ENCODE data around the gene CACNA1I. TPM values are rescaled to one million over a fixed set of nuclear protein-coding genes. Genes with fewer than 3 reads are reported as not detected.

CACNA1I gene
- total and polyA plus RNA-seq, 2 donors (not counting 1 experiment from before 2014, with no cell fraction given): under 0.01 to 0.01 TPM

DNA sequence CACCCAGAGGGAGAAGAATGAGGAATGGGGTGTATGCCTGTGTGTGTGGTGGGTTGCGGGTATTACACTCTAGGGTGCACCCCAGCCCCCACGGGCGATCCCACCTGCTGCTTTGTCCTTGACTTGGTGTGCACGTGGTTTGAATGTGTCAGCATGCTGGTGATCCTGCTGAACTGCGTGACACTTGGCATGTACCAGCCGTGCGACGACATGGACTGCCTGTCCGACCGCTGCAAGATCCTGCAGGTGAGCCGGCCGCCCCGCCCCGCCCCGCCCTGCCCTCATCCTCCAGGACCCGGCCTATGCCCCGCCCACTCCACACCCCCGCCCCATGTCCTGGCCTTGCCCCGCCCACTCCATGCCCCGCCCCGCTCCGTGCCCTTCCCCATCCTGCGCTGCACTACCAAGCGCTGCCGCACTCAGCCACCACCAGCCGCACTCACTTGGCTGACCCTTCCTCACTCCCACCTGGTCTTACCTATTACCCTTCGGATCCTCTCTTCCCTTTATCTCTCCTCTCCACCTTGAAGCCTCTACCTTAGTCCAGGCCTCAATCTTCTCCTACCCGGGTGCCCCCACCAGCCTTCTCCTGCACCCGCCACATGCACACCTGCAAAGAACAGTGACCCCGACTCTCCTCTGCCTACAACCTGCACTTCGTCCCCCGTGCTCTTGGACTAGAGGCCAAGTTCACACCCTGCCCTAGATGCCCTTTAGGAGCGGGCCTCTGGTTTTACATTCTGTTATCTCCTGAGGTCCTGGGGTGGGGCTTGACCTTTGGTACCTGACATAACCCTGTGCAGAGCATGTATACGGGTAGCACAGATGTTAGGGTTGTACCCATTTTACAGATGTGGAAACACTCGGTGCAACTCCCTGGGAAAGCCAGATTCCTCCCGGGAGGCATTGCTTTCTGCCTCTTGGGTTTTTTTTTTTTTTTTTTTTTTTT lies 27.7 kb downstream of the CACNA1I start:
- no peak for DNase-seq (ENCODE audit: low read depth in 2 of 2)
- H3K27me3 ChIP-seq (ENCODE audit: control insufficient read depth, insufficient read depth, low read length): peaks cover 3% of the 10 kb centered on the region
- H3K36me3 ChIP-seq (ENCODE audit: control insufficient read depth, insufficient read depth, low read length): no peaks in the 10 kb centered on the region

DNA sequence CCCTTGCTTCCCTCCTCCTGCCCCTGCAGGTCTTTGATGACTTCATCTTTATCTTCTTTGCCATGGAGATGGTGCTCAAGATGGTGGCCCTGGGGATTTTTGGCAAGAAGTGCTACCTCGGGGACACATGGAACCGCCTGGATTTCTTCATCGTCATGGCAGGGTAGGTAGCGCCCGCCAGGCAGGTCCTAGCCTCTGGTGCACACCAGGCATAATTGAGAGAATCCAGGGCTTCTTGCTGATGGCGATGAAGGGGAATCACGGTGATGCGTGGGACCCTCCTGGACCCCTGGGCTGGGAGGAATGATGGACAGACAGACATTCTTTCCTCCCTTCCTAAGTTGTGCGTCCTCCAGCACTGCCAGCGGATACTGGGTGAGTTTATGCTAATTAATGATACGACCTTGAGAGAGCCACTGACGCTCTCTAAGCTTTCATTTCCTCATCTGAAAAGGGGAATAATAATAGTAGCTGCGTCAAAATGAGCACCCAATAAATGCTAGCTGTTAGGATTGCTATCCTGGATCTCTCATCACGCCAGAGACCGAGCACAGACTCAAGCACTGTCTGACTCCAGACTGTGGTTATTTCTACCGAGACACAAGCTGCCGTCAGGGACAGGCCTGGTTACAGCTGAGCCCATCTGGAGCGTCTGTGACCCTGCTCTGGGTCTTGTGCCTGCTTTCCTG lies 30.1 kb downstream of the CACNA1I start:
- H3K9ac ChIP-seq (ENCODE audit: insufficient read depth, low read length): no peak overlapping the region
- H3K36me3 ChIP-seq (ENCODE audit: control insufficient read depth, insufficient read depth, low read length): no peaks in the 10 kb centered on the region
- H3K4me3 ChIP-seq (replicated peaks in 1 of 4; ENCODE audit: control extremely low read depth in 1 of 4, insufficient read depth in 1 of 4, low read depth in 3 of 4, low read length in 4 of 4): no peak overlapping the region
- no peak overlapping the region for H3K4me2 ChIP-seq (ENCODE audit: extremely low read depth, insufficient read depth, low read length)
- no peak overlapping the region for H2AFZ ChIP-seq (ENCODE audit: low read length)
- H3K27ac ChIP-seq (ENCODE audit: insufficient read depth, low read length): no peak overlapping the region
- no peaks in the 10 kb centered on the region for H3K79me2 ChIP-seq (ENCODE audit: control insufficient read depth, insufficient read depth, low read length)
- H3K9me3 ChIP-seq (ENCODE audit: control insufficient read depth, insufficient read depth, low read depth, low read length): no peaks in the 10 kb centered on the region
- TF ChIP-seq EZH2 (IDR thresholded peaks at IDR 0.05; ENCODE audit: low read length, missing control alignments): no peak
- TF ChIP-seq, protein P1, sequence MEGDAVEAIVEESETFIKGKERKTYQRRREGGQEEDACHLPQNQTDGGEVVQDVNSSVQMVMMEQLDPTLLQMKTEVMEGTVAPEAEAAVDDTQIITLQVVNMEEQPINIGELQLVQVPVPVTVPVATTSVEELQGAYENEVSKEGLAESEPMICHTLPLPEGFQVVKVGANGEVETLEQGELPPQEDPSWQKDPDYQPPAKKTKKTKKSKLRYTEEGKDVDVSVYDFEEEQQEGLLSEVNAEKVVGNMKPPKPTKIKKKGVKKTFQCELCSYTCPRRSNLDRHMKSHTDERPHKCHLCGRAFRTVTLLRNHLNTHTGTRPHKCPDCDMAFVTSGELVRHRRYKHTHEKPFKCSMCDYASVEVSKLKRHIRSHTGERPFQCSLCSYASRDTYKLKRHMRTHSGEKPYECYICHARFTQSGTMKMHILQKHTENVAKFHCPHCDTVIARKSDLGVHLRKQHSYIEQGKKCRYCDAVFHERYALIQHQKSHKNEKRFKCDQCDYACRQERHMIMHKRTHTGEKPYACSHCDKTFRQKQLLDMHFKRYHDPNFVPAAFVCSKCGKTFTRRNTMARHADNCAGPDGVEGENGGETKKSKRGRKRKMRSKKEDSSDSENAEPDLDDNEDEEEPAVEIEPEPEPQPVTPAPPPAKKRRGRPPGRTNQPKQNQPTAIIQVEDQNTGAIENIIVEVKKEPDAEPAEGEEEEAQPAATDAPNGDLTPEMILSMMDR (conservative IDR thresholded peaks at IDR 0.05 in 1 of 2, IDR thresholded peaks at IDR 0.05 in 1 of 2; ENCODE audit: low read depth in 1 of 2, low read length in 2 of 2): no peak
- H3K27me3 ChIP-seq (ENCODE audit: control insufficient read depth, insufficient read depth, low read length): peaks cover 3% of the 10 kb centered on the region
- DNase-seq (ENCODE audit: low read depth in 2 of 2): no peak
- H3K4me1 ChIP-seq (ENCODE audit: control insufficient read depth, extremely low read depth, insufficient read depth, low read length): no peaks in the 10 kb centered on the region
- no peaks in the 10 kb centered on the region for H4K20me1 ChIP-seq (ENCODE audit: control insufficient read depth, extremely low read depth, insufficient read depth, low read length)

More for the DNA sequence above, 27.7 kb downstream of the CACNA1I start:
- H3K9me3 ChIP-seq (ENCODE audit: control insufficient read depth, insufficient read depth, low read depth, low read length): no peaks in the 10 kb centered on the region
- H3K4me3 ChIP-seq (replicated peaks in 1 of 4; ENCODE audit: control extremely low read depth in 1 of 4, insufficient read depth in 1 of 4, low read depth in 3 of 4, low read length in 4 of 4): no peak overlapping the region
- H4K20me1 ChIP-seq (ENCODE audit: control insufficient read depth, extremely low read depth, insufficient read depth, low read length): no peaks in the 10 kb centered on the region
- no peaks in the 10 kb centered on the region for H3K79me2 ChIP-seq (ENCODE audit: control insufficient read depth, insufficient read depth, low read length)
- no peak overlapping the region for H3K27ac ChIP-seq (ENCODE audit: insufficient read depth, low read length)
- H2AFZ ChIP-seq (ENCODE audit: low read length): no peak overlapping the region
- peak; percentile 50 for TF ChIP-seq EZH2 (IDR thresholded peaks at IDR 0.05; ENCODE audit: low read length, missing control alignments)
- TF ChIP-seq, protein P1 (conservative IDR thresholded peaks at IDR 0.05 in 1 of 2, IDR thresholded peaks at IDR 0.05 in 1 of 2; ENCODE audit: low read depth in 1 of 2, low read length in 2 of 2): no peak
- H3K4me1 ChIP-seq (ENCODE audit: control insufficient read depth, extremely low read depth, insufficient read depth, low read length): no peaks in the 10 kb centered on the region
- H3K9ac ChIP-seq (ENCODE audit: insufficient read depth, low read length): no peak overlapping the region
- no peak overlapping the region for H3K4me2 ChIP-seq (ENCODE audit: extremely low read depth, insufficient read depth, low read length)

DNA sequence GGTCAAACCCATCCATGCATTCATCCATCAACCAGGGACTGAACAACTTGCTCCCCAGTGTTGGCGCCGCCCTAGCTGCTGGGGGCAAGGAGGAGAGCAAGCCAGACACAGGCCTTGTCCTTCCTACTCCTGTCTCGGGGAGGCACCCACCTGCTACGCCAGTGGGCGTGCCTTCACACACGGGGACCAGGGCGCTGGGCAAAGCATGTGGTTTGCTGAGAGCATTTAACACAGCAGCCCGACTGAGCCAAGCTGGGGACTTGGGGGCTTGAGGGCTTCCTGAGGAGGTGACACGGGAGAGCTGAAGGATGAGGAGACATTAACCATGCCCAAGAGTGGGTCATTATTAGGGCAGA lies 30.6 kb downstream of the CACNA1I start:
- H3K9ac ChIP-seq (ENCODE audit: insufficient read depth, low read length): no peak overlapping the region
- no peaks in the 10 kb centered on the region for H4K20me1 ChIP-seq (ENCODE audit: control insufficient read depth, extremely low read depth, insufficient read depth, low read length)
- peaks cover 3% of the 10 kb centered on the region for H3K27me3 ChIP-seq (ENCODE audit: control insufficient read depth, insufficient read depth, low read length)
- no peak overlapping the region for H3K4me3 ChIP-seq (replicated peaks in 1 of 4; ENCODE audit: control extremely low read depth in 1 of 4, insufficient read depth in 1 of 4, low read depth in 3 of 4, low read length in 4 of 4)
- no peaks in the 10 kb centered on the region for H3K79me2 ChIP-seq (ENCODE audit: control insufficient read depth, insufficient read depth, low read length)
- no peak overlapping the region for H3K4me2 ChIP-seq (ENCODE audit: extremely low read depth, insufficient read depth, low read length)
- no peaks in the 10 kb centered on the region for H3K4me1 ChIP-seq (ENCODE audit: control insufficient read depth, extremely low read depth, insufficient read depth, low read length)
- H3K27ac ChIP-seq (ENCODE audit: insufficient read depth, low read length): no peak overlapping the region
- no peak for DNase-seq (ENCODE audit: low read depth in 2 of 2)
- no peak overlapping the region for H2AFZ ChIP-seq (ENCODE audit: low read length)
- TF ChIP-seq, protein P1 (conservative IDR thresholded peaks at IDR 0.05 in 1 of 2, IDR thresholded peaks at IDR 0.05 in 1 of 2; ENCODE audit: low read depth in 1 of 2, low read length in 2 of 2): no peak
- no peak for TF ChIP-seq EZH2 (IDR thresholded peaks at IDR 0.05; ENCODE audit: low read length, missing control alignments)
- H3K36me3 ChIP-seq (ENCODE audit: control insufficient read depth, insufficient read depth, low read length): no peaks in the 10 kb centered on the region
- H3K9me3 ChIP-seq (ENCODE audit: control insufficient read depth, insufficient read depth, low read depth, low read length): no peaks in the 10 kb centered on the region
